Natural killer cell (primary cell): Measurements from ENCODE around the gene SLC1A7. TPM values are rescaled to one million over a fixed set of nuclear protein-coding genes. Genes with fewer than 3 reads are reported as not detected.
A peak's percentile ranks its signal among the peaks of the same experiment; 100 is the strongest.

Experiments used
- ATAC-seq, 3 donors: fragments of 150-1000 bp in 2 of 3; fragments of 200-7000 bp in 1 of 3; cut with Tn5 transposase; 1 replicate in 1 of 3; 2 replicates in 2 of 3; pipeline ENCODE4 v1.10.0; 2021; ENCODE audit warnings: mild to moderate bottlenecking in 2 of 3, moderate library complexity in 2 of 3
- DNase-seq, 2 donors: peaks; one replicate each; pipeline versions ENCODE4 v3.0.0 to v3.0.0-alpha.2; 2013 to 2021; ENCODE audit warnings: mixed read lengths in 1 of 2
- H3K27ac ChIP-seq: one replicate; pipeline ENCODE4 v1.5.1; 2013; ENCODE audit warnings: mild to moderate bottlenecking, low read length
- H3K27me3 ChIP-seq: one replicate; pipeline ENCODE4 v1.6.1; 2013; ENCODE audit warnings: low read length; ENCODE audit not compliant: control insufficient read depth, insufficient read depth
- H3K36me3 ChIP-seq: one replicate; pipeline ENCODE4 v1.6.1; 2013; ENCODE audit warnings: low read length; ENCODE audit not compliant: control insufficient read depth, insufficient read depth
- H3K4me1 ChIP-seq: one replicate; pipeline ENCODE4 v1.6.1; 2013; ENCODE audit warnings: low read length; ENCODE audit not compliant: control insufficient read depth, insufficient read depth
- H3K4me3 ChIP-seq: one replicate; pipeline ENCODE4 v1.5.1; 2013; ENCODE audit warnings: low read length
- H3K9me3 ChIP-seq: one replicate; pipeline ENCODE4 v1.6.1; 2013; ENCODE audit warnings: low read length; ENCODE audit not compliant: control insufficient read depth, insufficient read depth
- H3K27ac Mint-ChIP-seq, 2 donors: one replicate each; pipeline ENCODE4 v1.8.0; 2022; ENCODE audit warnings: mild to moderate bottlenecking in 2 of 2, mixed read lengths in 2 of 2, moderate library complexity in 1 of 2
- H3K27me3 Mint-ChIP-seq, 2 donors: one replicate each; pipeline ENCODE4 v1.8.0; 2022; ENCODE audit warnings: low read depth in 2 of 2, mixed read lengths in 2 of 2
- H3K36me3 Mint-ChIP-seq: one replicate; pipeline ENCODE4 v1.8.0; 2022; ENCODE audit warnings: mixed read lengths
- H3K4me1 Mint-ChIP-seq, 2 donors: one replicate each; pipeline ENCODE4 v1.8.0; 2022; ENCODE audit warnings: mixed read lengths in 2 of 2
- H3K4me3 Mint-ChIP-seq: one replicate; pipeline ENCODE4 v1.8.0; 2022; ENCODE audit warnings: mild to moderate bottlenecking, moderate library complexity, mixed read lengths
- H3K9me3 Mint-ChIP-seq, 2 donors: one replicate each; pipeline ENCODE4 v1.8.0; 2022; ENCODE audit warnings: mixed read lengths in 2 of 2
- WGBS: methylation state at CpG from one replicate; pipeline ENCODE4 v1.1.7; 2013; ENCODE audit warnings: missing lambda C conversion rate; ENCODE audit not compliant: insufficient coverage; 5-methylcytosine and 5-hydroxymethylcytosine counted together
- intact Hi-C: fragments of 100-400 bp; cut with micrococcal nuclease; formaldehyde crosslinking; loops from one replicate; pipeline ENCODE4 v1.14.2; 2022
- total RNA-seq, 4 donors: library from RNA; stranded (reverse); fragments of 120-200 nt in 1 of 4; gene quantifications; one replicate each; pipeline versions ENCODE4 v1.2.3 to v1.2.4, GENCODE V29; 2013 to 2022
- TF ChIP-seq, protein P1 (sequence below): fragments of 200-600 bp; IDR thresholded peaks from one replicate; pipeline ENCODE4 v1.8.0; 2022; ENCODE audit warnings: antibody characterized with exemption

The SLC1A7 gene
- total RNA-seq, 3 donors from 2014 or later (not counting 1 experiment from before 2014, with no cell fraction given), result 16.0 to 23.9 (median 20.5) TPM

GRCh38 chr1:53144201-53144600 is 1.8 kb upstream of the SLC1A7 start:
- no peak for DNase-seq
- intact Hi-C loops, result no loop called here
- Mint-ChIP-seq H3K4me1 (peaks cover 0 to 6% of the 10 kb centered on the region in 2 donors), H3K27me3 (no peaks in the 10 kb centered on the region), H3K9me3 (no peaks in the 10 kb centered on the region), H3K36me3 (no peaks in the 10 kb centered on the region), H3K27ac (no peak overlapping the region), H3K4me3 (no peak overlapping the region)
- H3K9me3 ChIP-seq, result no peaks in the 10 kb centered on the region
- H3K36me3 ChIP-seq, result no peaks in the 10 kb centered on the region
- no peak overlapping the region for H3K4me3 ChIP-seq
- TF ChIP-seq, protein P1, sequence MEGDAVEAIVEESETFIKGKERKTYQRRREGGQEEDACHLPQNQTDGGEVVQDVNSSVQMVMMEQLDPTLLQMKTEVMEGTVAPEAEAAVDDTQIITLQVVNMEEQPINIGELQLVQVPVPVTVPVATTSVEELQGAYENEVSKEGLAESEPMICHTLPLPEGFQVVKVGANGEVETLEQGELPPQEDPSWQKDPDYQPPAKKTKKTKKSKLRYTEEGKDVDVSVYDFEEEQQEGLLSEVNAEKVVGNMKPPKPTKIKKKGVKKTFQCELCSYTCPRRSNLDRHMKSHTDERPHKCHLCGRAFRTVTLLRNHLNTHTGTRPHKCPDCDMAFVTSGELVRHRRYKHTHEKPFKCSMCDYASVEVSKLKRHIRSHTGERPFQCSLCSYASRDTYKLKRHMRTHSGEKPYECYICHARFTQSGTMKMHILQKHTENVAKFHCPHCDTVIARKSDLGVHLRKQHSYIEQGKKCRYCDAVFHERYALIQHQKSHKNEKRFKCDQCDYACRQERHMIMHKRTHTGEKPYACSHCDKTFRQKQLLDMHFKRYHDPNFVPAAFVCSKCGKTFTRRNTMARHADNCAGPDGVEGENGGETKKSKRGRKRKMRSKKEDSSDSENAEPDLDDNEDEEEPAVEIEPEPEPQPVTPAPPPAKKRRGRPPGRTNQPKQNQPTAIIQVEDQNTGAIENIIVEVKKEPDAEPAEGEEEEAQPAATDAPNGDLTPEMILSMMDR, result no peak
- 52% methylated on average over 3 of the region's 3 CpGs for WGBS
- no peaks in the 10 kb centered on the region for H3K4me1 ChIP-seq
- ATAC-seq, result no peak
- no peak overlapping the region for H3K27ac ChIP-seq
- H3K27me3 ChIP-seq, result no peaks in the 10 kb centered on the region

DNA sequence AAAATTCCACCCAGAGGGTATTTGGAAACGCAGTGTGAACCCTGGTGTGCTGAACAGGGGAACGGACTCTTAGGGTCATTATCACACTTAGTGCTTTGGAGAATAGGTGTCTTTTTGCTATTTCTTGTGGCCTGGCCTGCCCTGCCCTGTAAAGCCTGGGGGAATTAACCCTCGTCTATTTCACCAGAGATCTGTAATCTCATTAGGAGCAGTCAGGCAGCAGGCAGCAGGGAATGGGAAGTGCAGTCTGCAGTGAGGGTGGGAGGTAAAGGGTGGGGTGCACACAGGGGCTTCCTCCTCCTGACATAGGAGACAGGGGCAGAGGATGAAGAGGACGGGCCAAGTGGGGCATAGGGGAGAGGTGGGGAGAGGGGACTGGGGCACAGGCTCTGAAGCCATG is 1.1 kb upstream of the SLC1A7 start:
- no peaks in the 10 kb centered on the region for H3K36me3 ChIP-seq
- TF ChIP-seq, protein P1, result no peak
- no peak overlapping the region for H3K4me3 ChIP-seq
- no peaks in the 10 kb centered on the region for H3K9me3 Mint-ChIP-seq
- peaks cover 4 to 6% of the 10 kb centered on the region in 2 donors for H3K4me1 Mint-ChIP-seq
- no peaks in the 10 kb centered on the region for H3K36me3 Mint-ChIP-seq
- H3K27me3 ChIP-seq, result no peaks in the 10 kb centered on the region
- H3K27ac Mint-ChIP-seq, result no peak overlapping the region
- intact Hi-C loops, result no loop called here
- H3K27ac ChIP-seq, result no peak overlapping the region
- DNase-seq (no peak), ATAC-seq (no peak)
- H3K4me3 Mint-ChIP-seq, result no peak overlapping the region
- H3K27me3 Mint-ChIP-seq, result no peaks in the 10 kb centered on the region
- H3K4me1 ChIP-seq, result no peaks in the 10 kb centered on the region
- WGBS, result 83% methylated on average over 4 of the region's 4 CpGs
- no peaks in the 10 kb centered on the region for H3K9me3 ChIP-seq

GRCh38 chr1:53141487-53142055 is 867 bp downstream of the SLC1A7 start:
- ATAC-seq, result no peak
- H3K4me3 ChIP-seq, result no peak overlapping the region
- H3K9me3 Mint-ChIP-seq, result peaks cover 3 to 7% of the 10 kb centered on the region in 2 donors
- WGBS, result 85% methylated on average over 14 of the region's 15 CpGs
- H3K27ac Mint-ChIP-seq, result peak overlapping the region in 1 of 2 donors; percentile 27
- H3K9me3 ChIP-seq, result peaks cover 4% of the 10 kb centered on the region
- DNase-seq, result no peak
- H3K27ac ChIP-seq, result no peak overlapping the region
- peaks cover 18% of the 10 kb centered on the region in 2 donors for H3K4me1 Mint-ChIP-seq
- H3K36me3 Mint-ChIP-seq, result peaks cover 9% of the 10 kb centered on the region
- intact Hi-C loops, result no loop called here
- H3K4me3 Mint-ChIP-seq, result no peak overlapping the region
- peaks cover 6% of the 10 kb centered on the region for H3K4me1 ChIP-seq
- H3K27me3 Mint-ChIP-seq, result no peaks in the 10 kb centered on the region
- H3K27me3 ChIP-seq, result no peaks in the 10 kb centered on the region
- H3K36me3 ChIP-seq, result no peaks in the 10 kb centered on the region
- TF ChIP-seq, protein P1, result no peak

DNA sequence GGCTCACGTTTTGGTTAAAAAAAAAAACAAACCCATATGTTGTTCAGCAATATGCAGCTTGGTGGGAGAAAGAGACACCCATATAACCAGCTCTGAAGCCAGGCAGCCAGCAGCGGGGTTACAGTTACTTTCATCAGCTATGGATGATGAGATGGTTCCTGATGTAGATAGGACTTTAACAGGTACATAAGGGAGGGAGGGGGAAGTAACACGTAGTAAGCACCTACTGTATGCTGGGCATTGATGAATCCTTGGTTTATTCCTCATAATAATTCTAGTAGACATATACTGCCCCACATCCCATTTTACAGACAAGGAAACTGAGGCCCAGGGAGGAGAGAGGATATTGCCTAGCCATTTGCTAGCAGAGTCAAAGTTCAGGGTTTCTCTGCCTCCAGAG is 2.0 kb downstream of the SLC1A7 start:
- Histone ChIP-seq H3K4me3 (no peak overlapping the region), H3K36me3 (no peaks in the 10 kb centered on the region), H3K27me3 (no peaks in the 10 kb centered on the region), H3K9me3 (peaks cover 4% of the 10 kb centered on the region), H3K27ac (no peak overlapping the region), H3K4me1 (peaks cover 13% of the 10 kb centered on the region)
- DNase-seq, result no peak
- peaks cover 3 to 7% of the 10 kb centered on the region in 2 donors for H3K9me3 Mint-ChIP-seq
- no peak overlapping the region for H3K27ac Mint-ChIP-seq
- no peak overlapping the region for H3K4me3 Mint-ChIP-seq
- TF ChIP-seq, protein P1, result no peak
- intact Hi-C loops, result no loop called here
- no peaks in the 10 kb centered on the region for H3K27me3 Mint-ChIP-seq
- peaks cover 9% of the 10 kb centered on the region for H3K36me3 Mint-ChIP-seq
- 67% methylated on average over 2 of the region's 3 CpGs for WGBS
- H3K4me1 Mint-ChIP-seq, result peaks cover 19 to 20% of the 10 kb centered on the region in 2 donors
- no peak for ATAC-seq
